Spleen (tissue), 7 donors: ENCODE results near the gene IL1RAPL2.

Experiments used
- POLR2A ChIP-seq, 3 donors: fragments of 450-650 bp; IDR thresholded peaks; one replicate each; pipeline ENCODE4 v1.5.1; 2017; ENCODE audit warnings: antibody characterized with exemption in 3 of 3, mild to moderate bottlenecking in 1 of 3
- TF ChIP-seq, protein P1 (sequence below), 11 experiments: fragments of 200-600 bp in 7 of 11; fragments of 450-650 bp in 4 of 11; sonication (generic) in 4 of 11; IDR thresholded peaks in 8 of 11; conservative IDR thresholded peaks in 3 of 11; 1 replicate in 7 of 11; 2 replicates in 4 of 11; pipeline versions ENCODE4 v1.4.0 to v1.8.0; 2016 to 2021; ENCODE audit warnings: antibody characterized with exemption in 11 of 11, inconsistent platforms in 4 of 11, mild to moderate bottlenecking in 1 of 11
- donor health status: DM: no; HTN: no; CAD: no; lungs with moderate emphysema.
- donor health status: DM: no; HTN: no; CAD: no.
- donor health status: DM: no; HTN: no; CAD: no.

DNA sequence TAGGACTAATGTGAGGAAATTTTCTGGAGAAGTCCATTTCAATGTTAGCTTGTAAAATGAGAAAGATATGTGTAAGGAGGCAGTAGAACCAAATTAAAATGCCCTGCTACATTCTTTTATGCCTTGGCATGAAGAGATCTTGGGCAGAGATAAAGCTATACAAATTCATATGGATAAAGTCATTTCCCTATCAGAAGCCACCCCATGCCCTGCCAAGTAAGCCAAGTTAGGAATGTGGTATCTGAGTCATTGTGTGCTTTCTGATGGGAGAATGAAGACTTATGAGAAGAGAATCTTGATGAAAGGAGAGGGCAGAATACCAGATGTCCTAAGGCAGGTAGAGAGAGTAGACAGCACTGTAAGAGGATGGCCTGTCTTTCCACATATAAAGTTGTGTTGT, 570.8 kb downstream of the IL1RAPL2 start:
- TF ChIP-seq, protein P1, sequence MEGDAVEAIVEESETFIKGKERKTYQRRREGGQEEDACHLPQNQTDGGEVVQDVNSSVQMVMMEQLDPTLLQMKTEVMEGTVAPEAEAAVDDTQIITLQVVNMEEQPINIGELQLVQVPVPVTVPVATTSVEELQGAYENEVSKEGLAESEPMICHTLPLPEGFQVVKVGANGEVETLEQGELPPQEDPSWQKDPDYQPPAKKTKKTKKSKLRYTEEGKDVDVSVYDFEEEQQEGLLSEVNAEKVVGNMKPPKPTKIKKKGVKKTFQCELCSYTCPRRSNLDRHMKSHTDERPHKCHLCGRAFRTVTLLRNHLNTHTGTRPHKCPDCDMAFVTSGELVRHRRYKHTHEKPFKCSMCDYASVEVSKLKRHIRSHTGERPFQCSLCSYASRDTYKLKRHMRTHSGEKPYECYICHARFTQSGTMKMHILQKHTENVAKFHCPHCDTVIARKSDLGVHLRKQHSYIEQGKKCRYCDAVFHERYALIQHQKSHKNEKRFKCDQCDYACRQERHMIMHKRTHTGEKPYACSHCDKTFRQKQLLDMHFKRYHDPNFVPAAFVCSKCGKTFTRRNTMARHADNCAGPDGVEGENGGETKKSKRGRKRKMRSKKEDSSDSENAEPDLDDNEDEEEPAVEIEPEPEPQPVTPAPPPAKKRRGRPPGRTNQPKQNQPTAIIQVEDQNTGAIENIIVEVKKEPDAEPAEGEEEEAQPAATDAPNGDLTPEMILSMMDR (IDR thresholded peaks at IDR 0.05 in 8 of 11, conservative IDR thresholded peaks at IDR 0.05 in 3 of 11), result no peak
- TF ChIP-seq POLR2A (IDR thresholded peaks at IDR 0.05), result no peak
